NAMALWA (cell line): ENCODE measurements around the gene CAPZA2.
A peak's percentile ranks its signal among the peaks of the same experiment; 100 is the strongest.
"Not testable (repeated sequence)": the region's sequence is repeated elsewhere in the genome, so short reads cannot be mapped to it uniquely, and the experiment has no call there.

ENCODE experiments used
- DNase-seq: peaks from one replicate; pipeline ENCODE4 v3.0.0-alpha.2; 2015; ENCODE audit warnings: low spot score

CAPZA2 gene

GRCh38 chr7:116955340-116955739, 93.0 kb downstream of the CAPZA2 start:
- DNase-seq, result peak; percentile 23

- peak; percentile 44 for DNase-seq
Observed at GRCh38 chr7:116955801-116956476, 93.6 kb downstream of the CAPZA2 start.

GRCh38 chr7:116956477-116956804, 94.1 kb downstream of the CAPZA2 start:
- DNase-seq, result no peak

- DNase-seq, result peak; percentile 53
Observed at GRCh38 chr7:116957874-116958273, 95.5 kb downstream of the CAPZA2 start.

- not testable (repeated sequence) for DNase-seq
Observed at GRCh38 chr7:116961966-116962673, 99.7 kb downstream of the CAPZA2 start.

GRCh38 chr7:116963234-116963633, 100.8 kb downstream of the CAPZA2 start:
- no peak for DNase-seq

GRCh38 chr7:116966601-116967000, 104.2 kb downstream of the CAPZA2 start:
- DNase-seq, result no peak

GRCh38 chr7:116967254-116967922, 105.0 kb downstream of the CAPZA2 start:
- DNase-seq, result no peak

- DNase-seq, result no peak
Observed at GRCh38 chr7:116967983-116968382, 105.6 kb downstream of the CAPZA2 start.

GRCh38 chr7:116968631-116969030, 106.2 kb downstream of the CAPZA2 start:
- no peak for DNase-seq

- no peak for DNase-seq
Observed at GRCh38 chr7:116969371-116969902, 107.0 kb downstream of the CAPZA2 start.

GRCh38 chr7:116970238-116970910, 108.0 kb downstream of the CAPZA2 start:
- DNase-seq, result no peak

- DNase-seq, result not testable (repeated sequence)
Observed at GRCh38 chr7:116971153-116971552, 108.8 kb downstream of the CAPZA2 start.
